HG03460 (cell line): ENCODE measurements around the gene TMEM91.
A peak's percentile ranks its signal among the peaks of the same experiment; 100 is the strongest.
"Not testable (repeated sequence)": the region's sequence is repeated elsewhere in the genome, so short reads cannot be mapped to it uniquely, and the experiment has no call there.

ENCODE experiments used
- ATAC-seq: cut with Tn5 transposase; IDR thresholded peaks from one replicate; pipeline ENCODE4 v1.9.1; 2021; ENCODE audit not compliant: unreplicated experiment

TMEM91 gene

DNA sequence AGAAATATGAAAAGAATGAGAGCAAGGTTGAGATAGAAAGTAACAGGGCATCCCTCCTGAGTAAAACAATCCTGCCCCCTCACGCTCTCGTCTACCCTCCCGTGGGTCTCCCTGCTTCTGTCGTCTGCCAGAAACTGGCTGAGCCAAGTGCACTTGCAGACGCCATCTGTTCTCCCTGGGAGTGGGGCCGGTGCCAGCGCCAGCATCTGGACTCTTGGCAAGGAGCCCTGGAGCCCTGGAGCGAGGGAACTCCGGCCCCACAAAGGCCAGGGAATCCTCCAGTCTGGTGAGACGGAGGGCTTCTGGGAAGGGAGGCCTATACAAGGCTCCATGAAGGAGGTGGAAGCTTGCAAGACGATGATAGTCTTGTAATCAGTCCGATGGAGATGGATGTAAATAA lies 2.3 kb upstream of the TMEM91 start:
- no peak for ATAC-seq

DNA sequence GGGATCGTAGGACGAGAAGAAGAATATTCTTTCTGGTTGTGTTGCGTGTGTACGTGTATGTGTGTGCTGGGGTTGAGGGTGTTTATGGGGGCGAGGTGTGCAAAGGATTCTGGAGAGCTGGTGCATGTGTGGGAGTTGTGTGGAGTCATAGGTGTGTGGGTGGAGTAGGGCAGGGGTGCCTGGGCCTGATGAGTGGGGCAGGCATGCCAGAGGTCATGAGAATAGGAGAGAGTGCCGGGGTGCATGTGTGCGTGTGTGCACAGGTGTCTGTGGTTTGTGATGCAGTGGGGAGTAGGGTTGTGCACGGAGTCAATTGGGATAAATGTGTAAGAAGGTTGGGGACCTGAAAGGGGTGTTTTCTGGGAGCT lies 649 bp downstream of the TMEM91 start:
- ATAC-seq, result no peak

GRCh38 chr19:41377977-41378709 lies 1.8 kb downstream of the TMEM91 start:
- ATAC-seq, result peak; percentile 66

GRCh38 chr19:41381536-41381935 lies 5.2 kb downstream of the TMEM91 start:
- ATAC-seq, result not testable (repeated sequence)

- ATAC-seq, result no peak
Measured at GRCh38 chr19:41384351-41384750, 8.0 kb downstream of the TMEM91 start.

GRCh38 chr19:41386442-41386841 lies 10.1 kb downstream of the TMEM91 start:
- ATAC-seq, result no peak

- ATAC-seq, result no peak
Measured at GRCh38 chr19:41391618-41392017, 15.3 kb downstream of the TMEM91 start.

DNA sequence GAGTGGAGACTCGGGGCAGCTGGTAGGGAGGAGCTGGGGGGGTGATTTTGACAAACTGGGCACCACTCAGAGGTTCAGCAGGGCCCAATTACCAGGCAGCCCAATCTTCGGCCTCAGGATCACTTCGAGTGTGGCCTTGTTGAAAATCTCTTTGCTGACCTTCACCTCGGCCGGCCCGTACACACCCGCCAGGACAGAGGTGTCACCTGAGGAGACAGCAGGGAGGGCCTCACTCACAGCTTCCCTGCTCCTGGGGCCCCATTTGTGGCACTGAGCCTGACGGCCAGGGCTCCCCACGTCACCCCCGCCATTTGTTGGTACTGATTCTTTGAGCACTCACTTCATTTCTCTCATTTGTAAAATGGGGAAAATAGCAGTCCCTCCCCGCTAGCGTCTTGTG lies 16.4 kb downstream of the TMEM91 start:
- no peak for ATAC-seq

- ATAC-seq, result no peak
Measured at GRCh38 chr19:41395355-41395754, 19.0 kb downstream of the TMEM91 start.

DNA sequence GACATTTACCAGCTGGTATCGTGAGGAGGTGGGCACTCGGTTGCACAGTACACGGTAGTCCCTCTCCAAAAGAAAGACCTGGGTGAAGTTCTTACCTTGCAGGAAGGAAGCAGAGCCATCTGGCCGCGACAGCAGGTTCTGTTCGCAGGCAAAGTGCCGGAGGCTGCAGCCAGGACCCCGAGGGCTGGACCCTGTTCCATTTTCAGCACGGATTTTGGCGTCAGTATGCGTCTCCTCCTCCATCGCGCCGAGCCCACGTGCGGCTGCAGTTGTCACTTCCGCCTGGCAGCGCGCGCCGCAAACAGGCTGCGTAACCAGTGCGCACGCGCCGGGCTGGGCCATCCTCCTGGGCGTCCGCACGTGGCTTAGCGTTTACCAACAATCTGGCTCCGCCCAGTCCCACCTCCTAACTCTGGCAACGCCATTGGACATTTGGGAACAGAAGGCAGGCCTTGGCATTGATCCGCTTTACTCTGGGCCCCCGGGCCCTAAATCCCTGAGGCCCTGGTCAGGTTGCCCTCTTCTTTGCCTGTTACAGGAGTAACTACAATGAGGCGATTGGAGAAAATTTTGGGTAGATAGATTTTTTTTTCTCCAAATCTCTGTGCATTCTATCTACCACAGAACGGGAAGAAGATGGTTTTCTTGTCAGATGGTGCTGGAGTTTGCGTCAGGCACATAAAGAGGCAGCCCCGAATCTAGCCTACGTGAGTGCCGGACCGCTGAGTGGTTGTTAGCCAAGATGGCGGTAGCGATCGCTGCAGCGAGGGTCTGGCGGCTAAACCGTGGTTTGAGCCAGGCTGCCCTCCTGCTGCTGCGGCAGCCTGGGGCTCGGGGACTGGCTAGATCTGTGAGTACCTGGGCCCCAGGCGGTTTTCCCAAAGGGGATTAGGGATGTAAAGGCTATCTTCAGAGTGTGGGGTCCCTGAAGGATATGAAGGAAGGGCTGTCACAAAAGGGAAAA lies 21.0 kb downstream of the TMEM91 start, which contains the start of the genes BCKDHA and EXOSC5:
BCKDHA (plus strand) TSS at position 733 of the 964 bp plus-strand sequence; CDS start at position 743, 10 bp downstream.
EXOSC5 (minus strand) TSS at position 274 of the 964 bp plus-strand sequence; CDS start at position 243, 31 bp downstream.
- peak; percentile 88 for ATAC-seq

DNA sequence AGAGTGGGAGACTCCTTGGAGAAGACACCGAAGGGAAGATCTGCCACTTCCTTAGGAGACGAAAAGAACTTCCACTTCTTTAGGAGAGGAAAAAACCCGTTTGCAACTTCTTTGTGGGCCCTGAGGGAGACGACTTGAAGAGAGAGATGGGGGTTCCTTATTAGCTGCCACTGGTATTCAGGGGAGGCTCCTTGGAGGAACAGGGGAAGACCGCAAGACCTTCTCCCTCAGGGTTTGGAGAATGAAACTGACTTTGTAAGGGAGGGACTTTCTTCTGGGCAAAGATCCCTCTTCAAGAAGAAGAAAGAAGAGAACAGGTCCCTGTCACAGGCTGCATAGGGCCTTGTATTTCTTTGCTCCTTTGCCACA lies 21.7 kb downstream of the TMEM91 start:
- no peak for ATAC-seq

- no peak for ATAC-seq
Measured at GRCh38 chr19:41398598-41398997, 22.3 kb downstream of the TMEM91 start.

GRCh38 chr19:41399091-41399490 lies 22.8 kb downstream of the TMEM91 start:
- no peak for ATAC-seq

DNA sequence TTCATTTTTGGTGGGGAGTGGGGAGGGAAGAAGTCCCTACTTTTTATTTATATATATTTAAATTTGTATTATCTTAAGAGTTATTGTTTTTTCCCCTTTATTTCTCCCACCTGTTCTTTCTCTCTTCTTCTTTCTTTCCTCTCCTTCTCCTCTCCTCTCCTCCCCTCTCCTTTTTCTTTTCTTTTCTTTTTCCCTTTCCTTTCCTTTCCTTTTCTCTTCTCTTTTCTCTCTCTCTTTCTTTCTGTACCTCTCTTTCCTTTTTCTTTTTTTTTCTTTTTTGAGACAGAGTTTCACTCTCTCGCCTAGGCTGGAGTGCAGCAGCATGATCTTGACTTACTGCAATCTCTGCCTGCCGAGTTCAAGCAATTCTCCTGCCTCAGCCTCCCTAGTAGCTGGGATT lies 23.2 kb downstream of the TMEM91 start:
- ATAC-seq, result no peak

DNA sequence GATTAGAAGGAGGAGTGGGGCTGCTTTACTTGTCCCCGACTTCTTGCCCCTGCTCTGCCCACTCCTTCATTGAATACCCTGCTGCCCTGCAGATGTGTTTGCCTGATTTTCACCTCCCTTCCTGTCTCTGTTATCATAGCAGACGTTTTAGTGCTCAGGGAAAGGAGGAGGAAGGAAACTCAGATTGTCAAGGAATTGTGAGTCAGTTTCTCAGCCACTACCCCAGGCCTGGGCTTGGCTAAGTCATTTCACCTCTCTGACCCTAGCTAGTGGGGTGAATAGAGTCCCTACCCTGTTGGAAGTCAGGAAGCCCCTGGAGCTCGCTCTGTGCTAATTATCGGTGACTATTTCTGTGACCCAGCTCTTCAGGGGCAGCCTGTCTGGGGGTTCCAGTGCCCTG lies 25.1 kb downstream of the TMEM91 start:
- ATAC-seq, result no peak

GRCh38 chr19:41402010-41402409 lies 25.7 kb downstream of the TMEM91 start:
- ATAC-seq, result no peak

DNA sequence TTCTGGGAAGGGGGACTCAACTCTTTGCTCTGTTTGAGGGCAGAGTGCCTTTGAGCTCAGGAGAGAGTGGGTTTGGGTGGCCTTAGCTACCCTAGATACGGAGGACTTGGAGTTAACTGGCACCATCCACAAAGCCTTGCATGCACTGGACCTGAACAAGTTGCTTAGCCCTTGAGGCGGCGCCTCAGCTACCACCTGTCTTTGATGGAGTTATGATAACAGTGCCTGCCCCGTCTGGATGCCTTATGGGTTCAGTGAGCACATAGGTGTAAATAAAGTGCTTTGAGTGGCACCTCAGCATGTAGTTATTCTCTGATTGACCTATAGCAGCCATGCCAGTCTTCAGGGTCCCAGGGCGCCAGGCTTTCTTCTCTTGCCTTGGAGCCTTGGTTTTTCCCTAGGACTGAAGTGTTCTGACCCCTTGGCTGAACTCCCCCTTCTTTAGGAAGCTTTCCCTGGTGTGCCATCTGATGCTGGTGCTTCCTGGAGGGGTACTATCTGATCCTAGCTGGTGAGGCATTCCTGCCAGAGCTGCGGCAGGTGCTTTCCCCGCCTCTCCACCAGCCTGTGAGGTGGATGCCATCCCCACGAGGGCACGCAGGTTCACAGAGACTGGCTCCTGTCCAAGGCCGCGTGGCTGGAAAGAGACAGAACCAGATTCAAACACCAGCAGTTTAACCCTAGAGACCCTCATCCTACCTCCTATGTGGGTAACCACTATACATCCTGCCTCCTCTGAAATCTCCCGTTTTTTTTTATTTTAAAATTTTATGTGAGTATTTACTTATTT lies 27.0 kb downstream of the TMEM91 start:
- ATAC-seq, result no peak

- ATAC-seq, result no peak
Measured at GRCh38 chr19:41405776-41406175, 29.4 kb downstream of the TMEM91 start.

- no peak for ATAC-seq
Measured at GRCh38 chr19:41407271-41407670, 30.9 kb downstream of the TMEM91 start.

- no peak for ATAC-seq
Measured at GRCh38 chr19:41408256-41408655, 31.9 kb downstream of the TMEM91 start.

DNA sequence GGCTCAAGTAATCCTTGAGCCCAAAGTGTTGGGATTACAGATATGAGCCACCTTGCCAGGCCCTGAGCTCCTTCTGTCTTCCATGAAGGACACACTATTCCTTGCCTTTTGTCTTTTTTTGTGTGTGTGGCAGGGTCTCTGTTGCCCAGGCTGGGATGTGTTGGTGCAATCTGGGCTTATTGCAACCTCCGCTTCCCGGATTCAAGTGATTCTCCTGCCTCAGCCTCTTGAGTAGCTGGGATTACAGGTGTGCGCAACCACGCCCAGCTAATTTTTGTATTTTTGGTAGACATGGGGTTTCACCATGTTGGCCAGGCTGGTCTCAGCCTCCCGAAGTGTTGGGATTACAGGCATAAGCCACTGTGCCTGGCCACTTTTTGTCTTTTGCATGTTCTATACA lies 32.5 kb downstream of the TMEM91 start:
- ATAC-seq, result not testable (repeated sequence)
